HG03139 (cell line): Measurements from ENCODE around the gene SEC14L5.
"Not testable (repeated sequence)": the region's sequence is repeated elsewhere in the genome, so short reads cannot be mapped to it uniquely, and the experiment has no call there.

Source experiments
- ATAC-seq: cut with Tn5 transposase; IDR thresholded peaks from one replicate; pipeline ENCODE4 v1.9.1; 2021; ENCODE audit not compliant: unreplicated experiment

Gene SEC14L5

GRCh38 chr16:4929619-4930018, 28.5 kb upstream of the SEC14L5 start:
- ATAC-seq, result not testable (repeated sequence)

GRCh38 chr16:4931381-4931780, 26.7 kb upstream of the SEC14L5 start:
- ATAC-seq, result no peak

DNA sequence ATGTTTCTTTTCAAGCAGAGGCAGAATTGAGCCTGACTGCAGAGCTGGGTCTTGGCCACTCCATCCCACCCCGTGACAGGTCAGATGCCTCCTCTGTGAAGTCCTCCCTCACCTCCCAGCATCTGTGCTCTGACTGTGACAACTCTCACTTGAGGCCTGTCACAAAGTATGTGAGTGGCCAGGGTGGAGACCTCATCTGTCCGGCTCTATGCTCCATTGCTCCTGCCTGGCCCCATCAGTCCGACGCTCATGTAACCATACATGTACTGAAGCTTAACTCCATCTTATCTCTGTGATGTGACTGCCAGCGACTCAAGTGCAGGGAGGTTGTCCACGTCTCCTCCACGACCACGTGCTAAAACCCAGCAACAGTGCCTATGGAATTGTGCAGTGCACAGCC, 24.7 kb upstream of the SEC14L5 start:
- ATAC-seq, result no peak

- ATAC-seq, result no peak
Measured at GRCh38 chr16:4933871-4934395, 24.2 kb upstream of the SEC14L5 start.

GRCh38 chr16:4934591-4934990, 23.5 kb upstream of the SEC14L5 start:
- no peak for ATAC-seq

GRCh38 chr16:4935241-4935855, 22.8 kb upstream of the SEC14L5 start:
- ATAC-seq, result no peak

GRCh38 chr16:4936181-4936990, 21.7 kb upstream of the SEC14L5 start:
- no peak for ATAC-seq

DNA sequence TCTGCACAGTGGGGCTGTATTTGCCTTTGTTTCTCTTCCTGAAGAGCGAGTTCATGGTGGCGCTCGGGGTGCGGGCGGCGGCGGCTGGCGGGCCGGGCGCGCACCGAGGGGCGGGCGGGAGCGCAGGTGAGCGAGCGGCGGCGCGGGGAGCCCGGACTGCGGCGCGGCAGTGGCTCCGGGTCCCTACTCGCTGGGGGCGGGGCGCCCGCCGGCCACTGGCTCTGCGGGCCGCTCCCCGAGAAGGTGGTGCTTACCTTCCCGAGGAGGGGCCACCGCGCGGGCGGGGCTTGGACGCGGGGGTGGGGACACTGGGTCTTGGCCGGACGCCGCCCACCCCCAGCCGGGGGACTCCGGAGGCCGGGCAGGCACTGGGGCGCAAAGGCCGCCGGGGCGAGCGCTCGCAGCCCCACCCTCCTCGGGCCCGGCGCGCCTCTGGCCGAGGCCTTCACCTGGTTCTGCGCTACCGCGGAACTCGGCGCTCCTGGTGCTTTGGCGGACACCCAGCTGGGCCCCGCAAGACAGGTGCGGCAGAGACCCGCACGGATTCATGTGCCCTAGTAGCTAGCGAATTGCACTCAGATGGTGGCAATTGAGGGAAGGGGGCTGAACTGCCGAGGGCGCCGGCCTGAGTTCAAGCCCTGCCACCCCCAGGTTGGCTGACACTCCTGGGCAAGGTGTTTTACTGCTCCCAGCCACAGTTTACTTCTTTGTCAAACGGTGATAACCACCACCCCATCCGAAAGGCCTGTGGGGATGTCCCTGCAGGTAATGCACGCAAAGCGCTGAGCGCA, 20.9 kb upstream of the SEC14L5 start, which contains the start of gene PPL:
PPL (minus strand) TSS at position 158 of the 791 bp plus-strand sequence; CDS start at position 55, 103 bp downstream.
- no peak for ATAC-seq

DNA sequence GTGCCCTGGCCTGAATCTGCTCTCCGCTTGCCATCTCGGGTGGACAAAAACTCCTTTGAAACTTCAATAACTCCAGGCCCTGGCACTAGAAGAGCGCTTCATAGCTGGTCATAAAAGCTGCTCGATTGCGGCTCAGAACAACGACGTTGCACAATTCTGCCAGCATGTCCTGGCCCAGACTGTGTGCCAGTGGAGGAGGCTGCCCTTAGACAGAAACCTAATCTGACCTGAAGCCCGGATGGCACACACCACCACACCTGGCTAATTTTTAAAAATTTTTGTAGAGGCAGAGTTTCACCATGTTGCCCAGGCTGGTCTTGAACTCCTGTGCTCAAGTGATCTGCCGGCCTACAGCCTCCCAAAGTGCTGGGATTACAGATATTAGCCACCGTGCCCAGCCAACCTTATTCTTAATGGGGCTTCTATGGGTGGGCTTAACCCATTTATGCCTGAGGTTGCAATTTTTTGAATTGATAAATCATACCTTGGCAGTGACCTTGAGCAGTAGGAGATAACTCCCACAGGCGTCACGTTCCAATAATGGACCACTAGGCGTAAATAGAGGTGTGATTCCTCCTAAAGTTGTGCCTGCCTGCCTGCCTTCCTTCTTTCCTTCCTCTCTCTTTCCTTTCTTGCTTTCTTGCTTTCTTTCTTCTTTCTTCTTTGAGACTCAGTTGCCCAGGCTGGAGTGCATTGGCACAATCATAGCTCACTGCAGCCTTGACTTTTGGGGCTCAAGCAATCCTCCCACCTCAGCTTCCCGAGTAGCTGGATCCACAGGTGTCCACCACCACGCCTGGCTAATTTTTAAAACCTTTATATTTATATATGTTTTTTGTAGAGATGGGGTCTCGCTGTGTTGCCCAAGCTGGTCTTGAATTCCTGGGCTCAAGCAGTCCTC, 20.1 kb upstream of the SEC14L5 start:
- ATAC-seq, result no peak

- no peak for ATAC-seq
Measured at GRCh38 chr16:4938683-4939030, 19.5 kb upstream of the SEC14L5 start.

GRCh38 chr16:4940719-4941118, 17.4 kb upstream of the SEC14L5 start:
- no peak for ATAC-seq

GRCh38 chr16:4942481-4942880, 15.6 kb upstream of the SEC14L5 start:
- ATAC-seq, result no peak

DNA sequence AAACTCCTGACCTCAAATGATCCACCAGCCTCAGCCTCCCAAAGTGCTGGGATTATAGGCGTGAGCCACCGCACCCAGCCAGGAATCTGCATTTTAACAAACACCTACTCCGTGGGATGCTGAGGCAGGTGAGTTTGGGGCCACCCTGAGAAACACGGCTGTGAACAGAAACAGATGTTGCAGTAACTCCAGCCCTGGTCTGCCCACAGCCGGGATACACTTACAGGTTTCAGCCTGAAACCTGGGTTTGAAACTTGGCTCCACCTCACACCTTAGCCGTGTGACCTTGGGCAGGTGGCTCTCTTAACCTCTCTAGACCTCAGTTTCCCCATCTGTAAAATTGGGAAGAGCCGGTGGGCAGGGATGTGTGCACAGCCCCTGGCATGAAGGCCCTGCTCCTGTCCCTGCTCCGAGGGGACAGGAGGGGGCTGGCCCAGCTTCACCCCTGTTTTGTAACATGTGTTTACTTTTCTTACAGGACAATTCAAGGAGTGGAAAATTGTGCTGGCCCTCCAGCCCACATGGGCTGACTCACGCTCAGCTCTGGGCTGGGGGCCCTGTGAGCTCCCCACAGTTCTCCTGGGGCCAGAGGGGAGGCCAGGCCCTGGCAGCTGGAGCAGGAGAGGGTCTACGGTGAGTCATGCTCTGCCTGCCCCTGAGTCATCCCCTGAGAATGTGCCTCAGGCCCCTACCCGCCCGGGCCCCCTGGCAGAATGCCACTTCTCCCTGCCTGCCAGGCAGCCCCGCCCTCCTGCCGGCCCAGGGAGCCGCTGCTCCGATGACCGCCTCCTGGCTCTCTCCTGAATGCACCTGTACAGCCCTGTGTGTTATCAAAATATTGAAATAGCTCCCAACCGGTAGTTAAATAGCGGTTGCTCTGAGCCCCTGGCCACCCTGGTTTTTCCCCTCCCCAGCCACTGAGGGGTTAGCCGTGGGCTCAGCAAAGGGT, 13.5 kb upstream of the SEC14L5 start:
- no peak for ATAC-seq

DNA sequence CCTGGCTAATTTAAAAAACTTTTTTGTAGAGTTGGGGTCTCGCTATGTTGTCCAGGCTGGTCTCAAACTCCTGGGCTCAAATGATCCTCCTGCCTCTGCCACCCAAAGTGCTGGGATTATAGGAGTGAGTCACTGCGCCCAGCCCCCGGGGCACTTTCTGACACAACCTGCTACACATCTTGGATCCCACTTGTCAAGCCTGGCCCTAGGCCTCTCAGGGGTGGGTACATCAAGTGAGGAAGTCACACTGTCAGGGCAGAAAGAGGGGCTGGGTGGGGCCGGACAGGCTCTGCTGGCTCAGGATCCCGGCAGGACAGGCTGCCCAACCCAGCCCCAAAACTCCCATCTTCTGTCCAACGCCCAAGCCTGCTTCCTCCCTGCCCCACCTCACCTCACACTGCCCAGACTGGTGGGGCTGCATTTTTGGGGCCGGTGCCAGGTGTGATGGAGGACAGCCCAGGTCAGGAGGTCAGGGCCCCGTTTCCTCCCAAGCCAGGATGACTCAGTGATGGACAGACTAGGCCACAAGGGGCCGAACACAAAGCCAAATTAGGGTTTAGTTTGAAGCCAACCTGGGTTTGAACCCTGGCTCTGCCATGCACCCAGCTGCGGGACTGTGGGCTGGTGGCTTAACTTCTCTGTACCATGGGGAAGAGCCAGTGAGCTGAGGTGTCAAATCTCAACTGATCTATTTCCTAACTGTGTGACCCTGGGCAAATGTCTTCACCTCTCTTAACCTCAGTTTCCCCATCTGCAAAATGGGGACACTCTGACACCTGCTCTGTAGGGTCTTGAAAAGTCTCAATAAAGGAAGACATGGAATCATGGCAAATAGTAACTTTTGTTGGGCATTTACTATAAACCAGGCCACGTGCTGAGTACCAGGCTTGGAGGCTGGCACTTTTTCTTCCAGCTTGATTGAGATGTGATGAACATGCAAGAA, 12.3 kb upstream of the SEC14L5 start:
- no peak for ATAC-seq

- no peak for ATAC-seq
Measured at GRCh38 chr16:4946917-4947316, 11.2 kb upstream of the SEC14L5 start.

DNA sequence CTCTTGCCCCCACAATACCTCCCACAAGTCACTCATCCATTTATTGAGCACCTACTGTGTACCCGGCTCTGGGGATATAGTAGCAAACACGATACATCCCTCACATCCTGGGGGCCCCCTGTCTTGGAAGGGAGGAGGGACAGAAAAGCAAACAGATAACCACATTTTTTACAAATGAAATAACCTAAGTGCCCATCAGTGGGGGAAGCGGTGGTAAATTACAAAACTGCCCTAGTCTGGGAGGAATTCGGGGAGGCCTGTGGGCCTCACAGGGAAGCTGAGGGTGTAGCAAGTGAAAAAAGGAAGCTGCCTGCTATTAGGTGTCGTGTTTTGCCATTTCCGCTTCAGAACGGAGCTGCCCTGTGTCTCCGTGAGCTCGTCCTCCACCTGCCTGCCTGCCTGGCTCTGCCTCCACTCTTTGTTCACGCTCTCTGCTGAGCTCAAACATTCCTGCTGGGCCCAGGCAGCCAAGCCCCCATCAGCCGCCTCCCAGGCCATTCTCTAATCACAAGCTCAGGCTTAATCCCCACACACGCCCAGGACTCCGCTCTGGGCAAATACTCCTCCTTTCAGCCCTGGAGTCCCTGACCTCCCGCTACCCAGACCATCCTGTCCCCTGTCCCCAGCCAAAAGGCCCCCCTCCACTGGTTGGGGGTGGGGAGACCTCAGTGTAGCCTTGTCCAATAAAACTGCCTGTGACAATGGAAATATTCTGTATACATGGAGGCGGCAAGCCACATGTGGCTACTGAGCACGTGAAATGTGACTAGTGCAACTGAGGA, 10.2 kb upstream of the SEC14L5 start:
- no peak for ATAC-seq

DNA sequence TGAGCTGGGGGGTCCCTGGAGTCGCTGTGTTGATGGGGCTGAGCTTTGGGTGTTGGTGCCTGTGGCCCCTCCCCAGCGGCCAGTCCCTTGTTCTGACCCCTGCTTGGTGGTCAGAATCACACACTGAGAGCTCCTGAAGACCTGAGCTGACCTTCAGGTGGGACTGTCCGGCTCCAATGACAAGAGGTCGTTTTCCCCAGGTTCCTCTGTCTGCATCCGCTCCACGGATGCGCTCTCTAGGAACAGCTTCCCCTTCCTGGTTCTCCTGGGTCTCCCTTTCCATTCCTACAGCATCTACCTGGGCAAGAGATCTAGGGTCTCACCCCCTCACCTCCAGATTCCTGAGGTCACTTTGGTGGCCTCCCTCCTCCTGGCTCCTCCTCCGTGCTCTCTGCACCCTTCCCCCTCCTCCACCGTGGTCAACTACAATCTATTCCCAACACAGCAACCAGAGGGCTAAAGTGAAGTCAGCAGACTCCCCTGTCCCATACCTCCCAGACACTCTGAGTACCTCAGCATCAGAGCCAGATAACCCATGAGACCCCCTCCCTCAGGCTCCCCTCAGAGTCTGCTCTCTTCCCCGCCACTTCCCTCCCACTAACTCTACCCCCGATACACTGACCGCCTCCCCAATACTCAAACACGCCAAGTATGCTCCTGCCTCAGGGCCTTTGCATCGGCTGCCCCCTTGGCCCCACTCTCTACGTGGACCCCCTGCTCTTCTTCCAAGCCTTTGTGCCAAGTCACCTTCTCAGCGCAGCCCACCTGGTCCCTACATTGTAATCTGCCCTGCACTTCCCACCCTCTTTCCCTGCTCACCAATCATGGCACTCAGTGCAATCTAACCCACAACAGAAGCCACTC, 9.0 kb upstream of the SEC14L5 start:
- ATAC-seq, result no peak
